RPMI7951 (cell line): ENCODE results near the gene CARMIL1. TPM values are rescaled to one million over a fixed set of nuclear protein-coding genes. Genes with fewer than 3 reads are reported as not detected.

Source experiments
- DNase-seq: peaks from one replicate; pipeline ENCODE4 v3.0.0-alpha.2; 2012; ENCODE audit warnings: low read depth
- total RNA-seq: library from RNA; depleted of rRNA; stranded (reverse); fragments of >200 nt; shearing (Covaris generic); gene quantifications from 2 replicates; pipeline ENCODE4 v1.2.3, GENCODE V29; 2014

The CARMIL1 gene
- total RNA-seq, 1 experiment from 2014 or later, result 9.5 TPM

- DNase-seq, result no peak
Measured at GRCh38 chr6:25614052-25614451, 334.9 kb downstream of the CARMIL1 start.

GRCh38 chr6:25615471-25615870 is 336.3 kb downstream of the CARMIL1 start:
- no peak for DNase-seq

GRCh38 chr6:25617997-25618396 is 338.8 kb downstream of the CARMIL1 start:
- DNase-seq, result no peak

GRCh38 chr6:25619217-25619616 is 340.0 kb downstream of the CARMIL1 start:
- no peak for DNase-seq

- no peak for DNase-seq
Measured at GRCh38 chr6:25620391-25620790, 341.2 kb downstream of the CARMIL1 start.

GRCh38 chr6:25623065-25623464 is 343.9 kb downstream of the CARMIL1 start:
- no peak for DNase-seq

- no peak for DNase-seq
Measured at GRCh38 chr6:25623879-25624278, 344.7 kb downstream of the CARMIL1 start.

GRCh38 chr6:25627001-25627400 is 347.8 kb downstream of the CARMIL1 start:
- DNase-seq, result no peak

GRCh38 chr6:25628471-25629197 is 349.5 kb downstream of the CARMIL1 start:
- DNase-seq, result no peak

- no peak for DNase-seq
Measured at GRCh38 chr6:25629198-25629576, 350.0 kb downstream of the CARMIL1 start.

- DNase-seq, result no peak
Measured at GRCh38 chr6:25630508-25631278, 351.5 kb downstream of the CARMIL1 start.

GRCh38 chr6:25635886-25636317 is 356.7 kb downstream of the CARMIL1 start:
- DNase-seq, result no peak

- DNase-seq, result no peak
Measured at GRCh38 chr6:25637211-25637610, 358.0 kb downstream of the CARMIL1 start.

GRCh38 chr6:25637960-25638434 is 358.8 kb downstream of the CARMIL1 start:
- no peak for DNase-seq

GRCh38 chr6:25639653-25640052 is 360.5 kb downstream of the CARMIL1 start:
- DNase-seq, result no peak

GRCh38 chr6:25640446-25640845 is 361.3 kb downstream of the CARMIL1 start:
- DNase-seq, result no peak

GRCh38 chr6:25640891-25641290 is 361.7 kb downstream of the CARMIL1 start:
- no peak for DNase-seq

GRCh38 chr6:25641377-25641776 is 362.2 kb downstream of the CARMIL1 start:
- DNase-seq, result no peak

- DNase-seq, result no peak
Measured at GRCh38 chr6:25641940-25642666, 362.9 kb downstream of the CARMIL1 start.

- no peak for DNase-seq
Measured at GRCh38 chr6:25642667-25643328, 363.6 kb downstream of the CARMIL1 start.

GRCh38 chr6:25645916-25646315 is 366.7 kb downstream of the CARMIL1 start:
- DNase-seq, result no peak

GRCh38 chr6:25649611-25650010 is 370.4 kb downstream of the CARMIL1 start:
- no peak for DNase-seq
